GM18502 (cell line): ENCODE results near the gene PRR3.

Experiments used
- ATAC-seq: cut with Tn5 transposase; IDR thresholded peaks from one replicate; pipeline ENCODE4 v1.9.1; 2021; ENCODE audit warnings: mild to moderate bottlenecking; ENCODE audit not compliant: unreplicated experiment, poor library complexity

PRR3 gene

DNA sequence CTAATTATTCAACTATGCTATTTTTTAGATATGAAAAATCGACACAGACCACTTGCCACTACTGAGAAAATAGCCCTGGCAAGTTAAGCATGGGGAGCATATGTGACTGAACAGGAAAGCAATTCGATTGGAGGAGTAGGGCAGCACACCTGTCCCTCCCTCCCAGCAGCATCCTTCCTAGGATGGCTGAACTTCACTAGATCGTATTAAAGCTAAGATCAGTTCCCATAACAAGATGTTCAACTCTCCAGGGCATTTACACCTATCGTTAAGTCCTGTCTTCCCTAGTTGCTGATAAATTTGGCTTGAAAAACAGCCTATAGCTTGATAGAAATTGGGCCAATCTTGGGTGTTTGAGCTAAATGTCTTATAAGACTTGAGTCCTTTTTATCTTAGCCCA, 53.0 kb downstream of the PRR3 start:
- ATAC-seq: no peak

DNA sequence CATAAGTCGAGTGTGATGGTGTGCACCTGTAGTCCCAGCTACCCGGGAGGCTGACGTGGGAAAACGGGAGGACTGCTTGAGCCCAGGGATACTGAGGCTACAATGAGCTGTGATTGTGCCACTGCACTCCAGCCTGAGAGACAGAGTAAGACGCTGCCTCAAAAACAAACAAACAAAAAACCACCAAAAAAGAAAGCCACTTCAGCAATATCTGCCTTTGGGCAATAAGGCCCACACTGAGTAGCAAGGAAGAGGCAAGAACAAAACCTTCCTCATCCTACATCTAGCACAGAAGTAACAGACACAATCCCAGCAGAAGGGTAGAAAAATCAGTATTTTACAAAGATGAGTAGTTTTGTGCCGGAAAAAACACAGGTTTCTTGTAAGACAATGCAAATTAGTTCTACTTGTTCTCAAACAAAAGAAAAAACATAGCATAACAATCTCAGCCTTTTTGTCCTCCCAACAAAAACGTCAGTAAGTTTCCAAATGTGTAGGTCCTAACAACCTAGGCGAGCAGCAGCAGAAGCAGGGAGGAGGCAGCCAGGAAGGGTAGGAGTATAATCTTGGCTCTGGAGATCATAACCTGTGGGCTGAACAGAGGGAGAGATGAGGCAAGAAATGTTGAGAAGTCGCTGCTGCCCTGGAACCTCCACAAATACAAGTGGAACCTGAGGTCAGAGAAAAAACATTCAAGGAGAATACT, 54.2 kb downstream of the PRR3 start:
- ATAC-seq: no peak

DNA sequence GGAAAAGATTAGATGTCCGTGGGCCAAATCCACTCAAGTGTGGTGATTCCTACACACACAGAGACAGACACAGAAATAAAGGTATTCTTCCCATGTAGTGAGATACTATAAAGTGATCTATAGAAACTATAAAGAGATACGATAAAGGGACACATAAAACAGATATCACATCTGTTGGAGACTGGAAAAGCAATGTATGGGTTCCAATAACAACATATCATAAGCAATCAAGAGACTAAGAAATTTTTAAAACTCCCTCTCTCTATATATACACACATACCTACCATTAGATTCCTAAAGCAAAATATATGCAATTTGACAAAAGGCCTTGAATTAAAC, 54.7 kb downstream of the PRR3 start:
- no peak for ATAC-seq

DNA sequence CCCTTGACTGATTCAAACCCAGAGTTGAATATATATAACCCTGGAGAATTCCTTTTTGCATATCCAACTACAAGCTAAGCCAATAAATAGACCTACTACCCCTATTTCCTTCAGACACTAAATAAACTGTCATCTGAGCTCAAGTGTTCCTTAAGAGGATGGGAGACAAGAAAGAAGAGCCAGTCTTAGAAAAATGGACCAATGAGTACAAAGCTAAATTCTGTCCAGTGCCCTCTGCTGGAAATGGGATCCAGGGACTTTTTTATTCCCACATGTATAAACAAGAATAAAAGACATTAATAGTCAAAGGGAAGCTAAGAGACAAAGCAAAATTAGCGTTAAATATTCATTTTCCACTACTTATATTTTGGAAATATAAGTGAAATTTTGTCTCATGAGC, 55.1 kb downstream of the PRR3 start:
- no peak for ATAC-seq

DNA sequence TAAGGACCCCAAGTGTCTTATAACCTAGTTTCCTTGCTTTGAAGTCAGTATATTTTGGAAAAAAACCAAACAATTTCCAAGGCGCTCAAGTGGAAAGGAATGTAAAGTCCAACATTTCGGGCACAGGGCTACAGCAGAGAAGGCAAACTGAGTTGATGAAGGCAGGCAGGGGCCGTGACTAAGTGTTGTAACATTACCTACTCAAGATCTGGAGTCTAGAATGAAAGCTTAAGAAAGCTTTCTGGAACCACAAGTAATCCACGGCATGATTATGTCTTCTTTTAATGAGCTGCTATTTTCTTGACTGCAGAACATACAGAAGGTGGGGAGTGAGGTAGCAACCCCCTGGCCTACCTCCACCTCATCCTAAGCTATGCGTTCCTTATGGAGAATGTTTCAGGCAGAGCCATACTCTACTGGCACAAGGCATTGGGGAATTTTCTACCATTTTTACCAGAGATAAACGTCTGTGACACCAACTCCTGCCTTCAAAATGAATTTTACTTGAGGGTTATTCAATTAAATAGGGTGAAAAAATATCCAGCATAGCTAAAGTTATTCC, 55.7 kb downstream of the PRR3 start:
- ATAC-seq: no peak
